Kidney (tissue), 14 donors: Measurements from ENCODE around the gene AGPS. TPM values are rescaled to one million over a fixed set of nuclear protein-coding genes. Genes with fewer than 3 reads are reported as not detected.
"Not testable (repeated sequence)": the region's sequence is repeated elsewhere in the genome, so short reads cannot be mapped to it uniquely, and the experiment has no call there.

Experiments used
- DNase-seq, 5 donors: peaks; one replicate each; pipeline ENCODE4 v3.0.0-alpha.2; 2013 to 2020
- FAIRE-seq: peaks from 2 replicates; lab custom pipeline; 2012; peaks lifted over from hg19 to GRCh38; lab: Jason Lieb, UNC
- H3K27ac ChIP-seq, 2 donors: one replicate each; pipeline ENCODE4 v1.7.0; 2013; ENCODE audit warnings: low read depth in 2 of 2, low read length in 2 of 2, inconsistent platforms in 1 of 2
- H3K27me3 ChIP-seq: one replicate; pipeline ENCODE4 v1.7.1; 2013; ENCODE audit warnings: low read length, inconsistent platforms; ENCODE audit not compliant: control insufficient read depth, insufficient read depth
- H3K36me3 ChIP-seq, 3 donors: one replicate each; pipeline versions ENCODE4 v1.7.0 to v1.7.1; 2013; ENCODE audit warnings: low read length in 3 of 3, control low read depth in 1 of 3, inconsistent platforms in 1 of 3; ENCODE audit not compliant: insufficient read depth in 3 of 3, control insufficient read depth in 2 of 3
- H3K4me1 ChIP-seq, 3 donors: one replicate each; pipeline versions ENCODE4 v1.7.0 to v1.7.1; 2013; ENCODE audit warnings: low read length in 3 of 3, inconsistent platforms in 1 of 3, low read depth in 1 of 3; ENCODE audit not compliant: control insufficient read depth in 2 of 3, insufficient read depth in 2 of 3
- H3K4me3 ChIP-seq, 3 donors: one replicate each; pipeline versions ENCODE4 v1.7.0 to v1.8.1; 2013; ENCODE audit warnings: low read length in 3 of 3, control low read depth in 1 of 3, inconsistent platforms in 1 of 3
- H3K9ac ChIP-seq, 3 donors: one replicate each; pipeline versions ENCODE4 v1.7.0 to v1.7.1; 2013; ENCODE audit warnings: low read length in 3 of 3, control low read depth in 1 of 3, inconsistent platforms in 1 of 3
- H3K9me3 ChIP-seq, 3 donors: one replicate each; pipeline versions ENCODE4 v1.7.0 to v1.7.1; 2013; ENCODE audit warnings: low read length in 3 of 3, control low read depth in 1 of 3, inconsistent platforms in 1 of 3; ENCODE audit not compliant: control insufficient read depth in 2 of 3, insufficient read depth in 1 of 3
- CTCF ChIP-seq: IDR thresholded peaks from 3 replicates; pipeline ENCODE4 v1.5.1; 2012; ENCODE audit warnings: mild to moderate bottlenecking, moderate library complexity, borderline replicate concordance; ENCODE audit not compliant: insufficient read depth; ENCODE audit errors: extremely low read depth
- intact Hi-C: fragments of 100-400 bp; cut with DNase I; formaldehyde crosslinking; loops from one replicate; pipeline ENCODE4 v1.11.1; 2022
- polyA plus RNA-seq: library from polyadenylated mRNA; stranded (reverse); fragments of 350-450 nt; fragmentation: Illumina TruSeq; extraction: RNeasy Lipid Tissue Mini Kit (QIAGEN cat#74804); gene quantifications from one replicate; pipeline ENCODE4 v1.2.3, GENCODE V29; 2014; ENCODE audit warnings: low read depth, low replicate concordance; ENCODE audit not compliant: insufficient read depth
- total RNA-seq: library from RNA; stranded (reverse); fragmentation: NEBNext Ultra II Directional; extraction: Animal tissue kit (Norgen Biotek cat#: 25700); gene quantifications from one replicate; pipeline ENCODE4 v1.2.1, GENCODE V29; 2021
- donor health status: control.
- donor health status: control.
- donor health status: control.
- donor health status: control.
- donor health status: control.
- donor health status: DM: yes; HTN: yes; CAD: no.
- donor health status: Normal renal cell carcinoma (clear cell type).

Gene AGPS
- total and polyA plus RNA-seq, 2 donors from 2014 or later, result 7.9 to 45.7 TPM

GRCh38 chr2:177353187-177353478, 39.4 kb upstream of the AGPS start:
- TF ChIP-seq CTCF, result no peak
- Histone ChIP-seq H3K9me3 (no peaks in the 10 kb centered on the region), H3K36me3 (no peaks in the 10 kb centered on the region), H3K27me3 (no peaks in the 10 kb centered on the region), H3K4me3 (no peak overlapping the region), H3K9ac (no peak overlapping the region), H3K4me1 (peaks cover 0 to 6% (median 3%) of the 10 kb centered on the region in 3 donors), H3K27ac (no peak overlapping the region)
- intact Hi-C loops, result no loop called here
- no peak for FAIRE-seq
- DNase-seq, result peak in 1 of 5 donors; percentile 66

- H3K27me3 ChIP-seq, H3K9me3 ChIP-seq, H3K9ac ChIP-seq, H3K4me3 ChIP-seq, FAIRE-seq, DNase-seq, H3K27ac ChIP-seq, H3K4me1 ChIP-seq, intact Hi-C loops, H3K36me3 ChIP-seq: not testable (repeated sequence)
Measured at GRCh38 chr2:177354541-177354940, 38.0 kb upstream of the AGPS start.

GRCh38 chr2:177355874-177356273, 36.7 kb upstream of the AGPS start:
- H3K36me3 ChIP-seq, result no peaks in the 10 kb centered on the region
- H3K9ac ChIP-seq, result no peak overlapping the region
- no peaks in the 10 kb centered on the region for H3K9me3 ChIP-seq
- H3K27ac ChIP-seq, result no peak overlapping the region
- DNase-seq (no peak), FAIRE-seq (no peak)
- intact Hi-C loops, result no loop called here
- no peaks in the 10 kb centered on the region for H3K4me1 ChIP-seq
- no peaks in the 10 kb centered on the region for H3K27me3 ChIP-seq
- no peak overlapping the region for H3K4me3 ChIP-seq
- no peak for TF ChIP-seq CTCF

GRCh38 chr2:177359836-177360595, 32.6 kb upstream of the AGPS start:
- Histone ChIP-seq H3K4me3 (no peak overlapping the region), H3K9me3 (no peaks in the 10 kb centered on the region), H3K27me3 (no peaks in the 10 kb centered on the region), H3K36me3 (no peaks in the 10 kb centered on the region), H3K9ac (no peak overlapping the region), H3K4me1 (no peaks in the 10 kb centered on the region), H3K27ac (no peak overlapping the region)
- intact Hi-C loops, result no loop called here
- TF ChIP-seq CTCF, result no peak
- FAIRE-seq, result no peak
- DNase-seq, result no peak
